ENCODE data around the gene CNTNAP5.

DNA sequence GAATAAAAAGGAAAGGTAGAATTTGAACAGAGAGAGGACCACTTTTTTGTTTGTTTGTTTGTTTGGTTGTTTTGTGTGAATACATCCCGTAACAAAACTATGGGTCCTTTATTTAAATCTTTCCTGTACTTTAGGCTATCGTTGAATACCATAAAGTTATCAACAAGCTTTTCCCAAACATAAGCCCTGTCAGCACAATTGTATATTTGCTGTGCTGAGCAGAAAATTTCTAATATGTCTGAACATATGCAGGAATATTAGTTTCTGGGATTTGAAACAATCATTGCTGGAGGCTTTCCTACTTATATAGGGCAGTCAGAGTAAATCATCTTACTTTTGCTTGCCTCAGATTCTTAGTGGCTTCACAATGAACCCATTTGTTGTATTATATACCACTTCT, 536.4 kb downstream of the CNTNAP5 start:
- TF ChIP-seq, protein P1, sequence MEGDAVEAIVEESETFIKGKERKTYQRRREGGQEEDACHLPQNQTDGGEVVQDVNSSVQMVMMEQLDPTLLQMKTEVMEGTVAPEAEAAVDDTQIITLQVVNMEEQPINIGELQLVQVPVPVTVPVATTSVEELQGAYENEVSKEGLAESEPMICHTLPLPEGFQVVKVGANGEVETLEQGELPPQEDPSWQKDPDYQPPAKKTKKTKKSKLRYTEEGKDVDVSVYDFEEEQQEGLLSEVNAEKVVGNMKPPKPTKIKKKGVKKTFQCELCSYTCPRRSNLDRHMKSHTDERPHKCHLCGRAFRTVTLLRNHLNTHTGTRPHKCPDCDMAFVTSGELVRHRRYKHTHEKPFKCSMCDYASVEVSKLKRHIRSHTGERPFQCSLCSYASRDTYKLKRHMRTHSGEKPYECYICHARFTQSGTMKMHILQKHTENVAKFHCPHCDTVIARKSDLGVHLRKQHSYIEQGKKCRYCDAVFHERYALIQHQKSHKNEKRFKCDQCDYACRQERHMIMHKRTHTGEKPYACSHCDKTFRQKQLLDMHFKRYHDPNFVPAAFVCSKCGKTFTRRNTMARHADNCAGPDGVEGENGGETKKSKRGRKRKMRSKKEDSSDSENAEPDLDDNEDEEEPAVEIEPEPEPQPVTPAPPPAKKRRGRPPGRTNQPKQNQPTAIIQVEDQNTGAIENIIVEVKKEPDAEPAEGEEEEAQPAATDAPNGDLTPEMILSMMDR (IDR thresholded peaks at IDR 0.05; ENCODE audit: low read depth, low read length): no peak
- TF ChIP-seq EZH2phosphoT487 (IDR thresholded peaks at IDR 0.05; ENCODE audit: low read depth): no peak
